Colonic mucosa (tissue), 4 donors: ENCODE measurements around the gene PSMB5. TPM values are rescaled to one million over a fixed set of nuclear protein-coding genes. Genes with fewer than 3 reads are reported as not detected.
"Not testable (repeated sequence)": the region's sequence is repeated elsewhere in the genome, so short reads cannot be mapped to it uniquely, and the experiment has no call there.

ENCODE experiments used
- DNase-seq: peaks from one replicate; pipeline ENCODE4 v3.0.0-alpha.2; 2020
- H3K27ac ChIP-seq: fragments of 200-600 bp; one replicate; pipeline ENCODE4 v1.8.0; 2021
- H3K27me3 ChIP-seq: fragments of 200-600 bp; one replicate; pipeline ENCODE4 v1.8.0; 2021
- H3K36me3 ChIP-seq: fragments of 200-600 bp; one replicate; pipeline ENCODE4 v1.8.0; 2021
- H3K4me1 ChIP-seq: fragments of 200-600 bp; one replicate; pipeline ENCODE4 v1.8.0; 2021; ENCODE audit warnings: mild to moderate bottlenecking
- H3K4me3 ChIP-seq: fragments of 200-600 bp; one replicate; pipeline ENCODE4 v1.8.0; 2021
- H3K9ac ChIP-seq, 2 donors: one replicate each; pipeline ENCODE4 v1.7.0; 2013; ENCODE audit warnings: control low read depth in 2 of 2, low read depth in 2 of 2, low read length in 2 of 2
- H3K9me3 ChIP-seq: fragments of 200-600 bp; one replicate; pipeline ENCODE4 v1.8.0; 2021
- CTCF ChIP-seq: fragments of 200-600 bp; IDR thresholded peaks from one replicate; pipeline ENCODE4 v1.8.0; 2022; ENCODE audit warnings: antibody characterized with exemption, mild to moderate bottlenecking
- intact Hi-C: fragments of 100-400 bp; cut with DNase I; formaldehyde crosslinking; loops from one replicate; pipeline ENCODE4 v1.14.1; 2022
- total RNA-seq, 2 donors: library from RNA; stranded (reverse); fragmentation: NEBNext Ultra II Directional in 1 of 2; extraction: Animal tissue kit (Norgen Biotek cat#: 25700) in 1 of 2; gene quantifications; one replicate each; pipeline ENCODE4 v1.2.1, GENCODE V29; 2021
- donor health status: healthy.
- donor health status: DM: no; HTN: no; CAD: no.
- donor health status: DM: no; HTN: no; CAD: no.

The PSMB5 gene
- total RNA-seq, 2 donors from 2014 or later, result 99.7 to 137 TPM

- intact Hi-C loops, result no loop called here
- H3K4me3 ChIP-seq, result no peak overlapping the region
Measured at GRCh38 chr14:23005451-23006187, 29.1 kb downstream of the PSMB5 start.

GRCh38 chr14:23004274-23004673, 30.4 kb downstream of the PSMB5 start:
- H3K36me3 ChIP-seq, H3K27me3 ChIP-seq, H3K9me3 ChIP-seq, H3K4me3 ChIP-seq, H3K4me1 ChIP-seq, H3K9ac ChIP-seq, DNase-seq, intact Hi-C loops, H3K27ac ChIP-seq: not testable (repeated sequence)

More at GRCh38 chr14:23005451-23006187, 29.1 kb downstream of the PSMB5 start:
- Histone ChIP-seq H3K27me3 (no peaks in the 10 kb centered on the region), H3K9me3 (no peaks in the 10 kb centered on the region), H3K36me3 (no peaks in the 10 kb centered on the region), H3K9ac (no peak overlapping the region), H3K27ac (peak overlapping the region; percentile 99), H3K4me1 (peaks cover 4% of the 10 kb centered on the region)
- TF ChIP-seq CTCF, result no peak
- no peak for DNase-seq

- Histone ChIP-seq H3K4me3 (no peak overlapping the region), H3K36me3 (no peaks in the 10 kb centered on the region), H3K4me1 (peaks cover 4% of the 10 kb centered on the region), H3K27ac (no peak overlapping the region), H3K9ac (no peak overlapping the region), H3K9me3 (no peaks in the 10 kb centered on the region), H3K27me3 (no peaks in the 10 kb centered on the region)
- TF ChIP-seq CTCF, result no peak
- intact Hi-C loops, result no loop called here
- no peak for DNase-seq
Measured at GRCh38 chr14:23002592-23002991, 32.1 kb downstream of the PSMB5 start.

- no peak for DNase-seq
- H3K36me3 ChIP-seq, result no peaks in the 10 kb centered on the region
- intact Hi-C loops, result no loop called here
- H3K4me1 ChIP-seq, result peaks cover under 1% of the 10 kb centered on the region
- H3K9ac ChIP-seq, result no peak overlapping the region
- H3K9me3 ChIP-seq, result no peaks in the 10 kb centered on the region
- H3K27ac ChIP-seq, result peak overlapping the region; percentile 43
- H3K4me3 ChIP-seq, result no peak overlapping the region
- no peak for TF ChIP-seq CTCF
- no peaks in the 10 kb centered on the region for H3K27me3 ChIP-seq
Measured at GRCh38 chr14:23000860-23001259, 33.8 kb downstream of the PSMB5 start.

GRCh38 chr14:22998329-22999012, 36.2 kb downstream of the PSMB5 start:
- no peak for DNase-seq
- H3K27ac ChIP-seq, result no peak overlapping the region
- no peaks in the 10 kb centered on the region for H3K27me3 ChIP-seq
- TF ChIP-seq CTCF, result no peak
- no peak overlapping the region for H3K9ac ChIP-seq
- H3K4me1 ChIP-seq, result no peaks in the 10 kb centered on the region
- no peaks in the 10 kb centered on the region for H3K9me3 ChIP-seq
- no peaks in the 10 kb centered on the region for H3K36me3 ChIP-seq
- no peak overlapping the region for H3K4me3 ChIP-seq
- intact Hi-C loops, result loop anchor here (5.0 kb wide), 1 partner anchor 39 kb away; no protein-coding TSS in a partner anchor
